ENCODE measurements around the gene WWC1.

DNA sequence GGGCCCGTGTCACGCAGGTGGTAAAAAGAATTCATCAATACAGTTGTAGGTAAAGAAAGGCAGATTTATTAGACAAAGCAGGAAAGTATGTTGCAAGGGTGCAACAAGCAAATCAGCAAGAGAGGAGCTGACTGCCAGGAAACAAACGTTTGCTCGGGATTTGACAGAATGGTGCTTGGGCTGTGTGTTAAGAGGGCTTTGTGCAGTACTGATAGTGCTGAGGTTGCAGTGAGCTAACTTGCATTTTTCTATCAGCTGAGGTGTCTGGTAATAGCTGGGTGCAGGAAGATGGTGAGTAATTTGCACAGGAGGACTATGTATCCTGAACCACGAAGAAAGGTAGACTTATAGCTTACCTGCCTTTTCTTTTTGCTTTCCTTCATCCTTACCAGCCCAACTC, 190.9 kb downstream of the WWC1 start:
- TF ChIP-seq, protein P1, sequence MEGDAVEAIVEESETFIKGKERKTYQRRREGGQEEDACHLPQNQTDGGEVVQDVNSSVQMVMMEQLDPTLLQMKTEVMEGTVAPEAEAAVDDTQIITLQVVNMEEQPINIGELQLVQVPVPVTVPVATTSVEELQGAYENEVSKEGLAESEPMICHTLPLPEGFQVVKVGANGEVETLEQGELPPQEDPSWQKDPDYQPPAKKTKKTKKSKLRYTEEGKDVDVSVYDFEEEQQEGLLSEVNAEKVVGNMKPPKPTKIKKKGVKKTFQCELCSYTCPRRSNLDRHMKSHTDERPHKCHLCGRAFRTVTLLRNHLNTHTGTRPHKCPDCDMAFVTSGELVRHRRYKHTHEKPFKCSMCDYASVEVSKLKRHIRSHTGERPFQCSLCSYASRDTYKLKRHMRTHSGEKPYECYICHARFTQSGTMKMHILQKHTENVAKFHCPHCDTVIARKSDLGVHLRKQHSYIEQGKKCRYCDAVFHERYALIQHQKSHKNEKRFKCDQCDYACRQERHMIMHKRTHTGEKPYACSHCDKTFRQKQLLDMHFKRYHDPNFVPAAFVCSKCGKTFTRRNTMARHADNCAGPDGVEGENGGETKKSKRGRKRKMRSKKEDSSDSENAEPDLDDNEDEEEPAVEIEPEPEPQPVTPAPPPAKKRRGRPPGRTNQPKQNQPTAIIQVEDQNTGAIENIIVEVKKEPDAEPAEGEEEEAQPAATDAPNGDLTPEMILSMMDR (IDR thresholded peaks at IDR 0.05; ENCODE audit: low read depth, low read length): no peak
- TF ChIP-seq POLR2A (IDR thresholded peaks at IDR 0.05; ENCODE audit: extremely low read depth, insufficient read length): no peak
